Mucosa of stomach (tissue), 1 donor: ENCODE results near the gene ABCG2.
"Not testable (repeated sequence)": the region's sequence is repeated elsewhere in the genome, so short reads cannot be mapped to it uniquely, and the experiment has no call there.

Experiments used
- H3K27me3 ChIP-seq: one replicate; pipeline ENCODE4 v1.7.0; 2013; ENCODE audit warnings: mild to moderate bottlenecking, low read length; ENCODE audit not compliant: control insufficient read depth, insufficient read depth
- H3K36me3 ChIP-seq: one replicate; pipeline ENCODE4 v1.7.0; 2013; ENCODE audit warnings: low read length; ENCODE audit not compliant: control insufficient read depth, insufficient read depth
- H3K4me1 ChIP-seq: one replicate; pipeline ENCODE4 v1.7.0; 2013; ENCODE audit warnings: mild to moderate bottlenecking, low read length; ENCODE audit not compliant: control insufficient read depth, insufficient read depth
- H3K4me3 ChIP-seq: one replicate; pipeline ENCODE4 v1.7.0; 2013; ENCODE audit warnings: low read length
- H3K9ac ChIP-seq: one replicate; pipeline ENCODE4 v1.7.0; 2013; ENCODE audit warnings: mild to moderate bottlenecking, low read length, moderate library complexity
- H3K9me3 ChIP-seq: one replicate; pipeline ENCODE4 v1.7.0; 2013; ENCODE audit warnings: mild to moderate bottlenecking, low read length, moderate library complexity; ENCODE audit not compliant: control insufficient read depth
- donor health status: Pancreatic carcinoma.

The ABCG2 gene

GRCh38 chr4:88159229-88159725 is 838 bp upstream of the ABCG2 start:
- Histone ChIP-seq H3K9me3 (no peaks in the 10 kb centered on the region), H3K4me1 (no peaks in the 10 kb centered on the region), H3K36me3 (no peaks in the 10 kb centered on the region), H3K27me3 (no peaks in the 10 kb centered on the region), H3K4me3 (peak overlapping the region; percentile 22), H3K9ac (peak overlapping the region; percentile 24)

- no peak overlapping the region for H3K9ac ChIP-seq
- H3K36me3 ChIP-seq: no peaks in the 10 kb centered on the region
- H3K27me3 ChIP-seq: no peaks in the 10 kb centered on the region
These were observed 376 bp downstream of the ABCG2 start for GRCh38 chr4:88158038-88158488.

GRCh38 chr4:88152331-88152730 is 6.1 kb downstream of the ABCG2 start:
- not testable (repeated sequence) for H3K4me3 ChIP-seq, H3K4me1 ChIP-seq, H3K27me3 ChIP-seq, H3K36me3 ChIP-seq, H3K9me3 ChIP-seq, H3K9ac ChIP-seq

More at GRCh38 chr4:88158038-88158488, 376 bp downstream of the ABCG2 start:
- Histone ChIP-seq H3K9me3 (no peaks in the 10 kb centered on the region), H3K4me1 (no peaks in the 10 kb centered on the region), H3K4me3 (no peak overlapping the region)

GRCh38 chr4:88148560-88148959 is 9.9 kb downstream of the ABCG2 start:
- H3K4me1 ChIP-seq: peaks cover 14% of the 10 kb centered on the region
- no peaks in the 10 kb centered on the region for H3K27me3 ChIP-seq
- H3K9ac ChIP-seq: no peak overlapping the region
- H3K9me3 ChIP-seq: no peaks in the 10 kb centered on the region
- H3K36me3 ChIP-seq: no peaks in the 10 kb centered on the region
- H3K4me3 ChIP-seq: no peak overlapping the region

GRCh38 chr4:88147799-88148217 is 10.6 kb downstream of the ABCG2 start:
- H3K9ac ChIP-seq: no peak overlapping the region
- no peaks in the 10 kb centered on the region for H3K36me3 ChIP-seq
- no peaks in the 10 kb centered on the region for H3K27me3 ChIP-seq
- no peak overlapping the region for H3K4me3 ChIP-seq
- no peaks in the 10 kb centered on the region for H3K9me3 ChIP-seq
- H3K4me1 ChIP-seq: peaks cover 18% of the 10 kb centered on the region

GRCh38 chr4:88146891-88147290 is 11.5 kb downstream of the ABCG2 start:
- Histone ChIP-seq H3K27me3 (no peaks in the 10 kb centered on the region), H3K36me3 (no peaks in the 10 kb centered on the region), H3K4me3 (no peak overlapping the region), H3K4me1 (peaks cover 18% of the 10 kb centered on the region), H3K9me3 (no peaks in the 10 kb centered on the region), H3K9ac (no peak overlapping the region)

GRCh38 chr4:88144866-88145300 is 13.6 kb downstream of the ABCG2 start:
- H3K36me3 ChIP-seq: no peaks in the 10 kb centered on the region
- peaks cover 18% of the 10 kb centered on the region for H3K4me1 ChIP-seq
- no peaks in the 10 kb centered on the region for H3K9me3 ChIP-seq
- H3K27me3 ChIP-seq: no peaks in the 10 kb centered on the region
- no peak overlapping the region for H3K9ac ChIP-seq
- H3K4me3 ChIP-seq: no peak overlapping the region

- no peaks in the 10 kb centered on the region for H3K27me3 ChIP-seq
- peaks cover 18% of the 10 kb centered on the region for H3K4me1 ChIP-seq
- no peaks in the 10 kb centered on the region for H3K36me3 ChIP-seq
- H3K9me3 ChIP-seq: no peaks in the 10 kb centered on the region
- no peak overlapping the region for H3K9ac ChIP-seq
- no peak overlapping the region for H3K4me3 ChIP-seq
These were observed 14.4 kb downstream of the ABCG2 start for GRCh38 chr4:88144048-88144447.

- H3K4me3 ChIP-seq: no peak overlapping the region
- no peaks in the 10 kb centered on the region for H3K9me3 ChIP-seq
- peaks cover 18% of the 10 kb centered on the region for H3K4me1 ChIP-seq
- no peak overlapping the region for H3K9ac ChIP-seq
- H3K27me3 ChIP-seq: no peaks in the 10 kb centered on the region
- no peaks in the 10 kb centered on the region for H3K36me3 ChIP-seq
These were observed 14.9 kb downstream of the ABCG2 start for GRCh38 chr4:88143504-88143903.

- no peak overlapping the region for H3K4me3 ChIP-seq
- H3K27me3 ChIP-seq: no peaks in the 10 kb centered on the region
- no peak overlapping the region for H3K9ac ChIP-seq
- peaks cover 4% of the 10 kb centered on the region for H3K4me1 ChIP-seq
- no peaks in the 10 kb centered on the region for H3K36me3 ChIP-seq
- no peaks in the 10 kb centered on the region for H3K9me3 ChIP-seq
These were observed 19.9 kb downstream of the ABCG2 start for GRCh38 chr4:88138561-88138960.

- H3K27me3 ChIP-seq: no peaks in the 10 kb centered on the region
- H3K9ac ChIP-seq: no peak overlapping the region
- no peaks in the 10 kb centered on the region for H3K4me1 ChIP-seq
- no peaks in the 10 kb centered on the region for H3K36me3 ChIP-seq
- no peak overlapping the region for H3K4me3 ChIP-seq
- no peaks in the 10 kb centered on the region for H3K9me3 ChIP-seq
These were observed 21.3 kb downstream of the ABCG2 start for GRCh38 chr4:88137112-88137511.

- Histone ChIP-seq H3K27me3 (no peaks in the 10 kb centered on the region), H3K9me3 (no peaks in the 10 kb centered on the region), H3K36me3 (no peaks in the 10 kb centered on the region), H3K4me1 (no peaks in the 10 kb centered on the region), H3K9ac (no peak overlapping the region), H3K4me3 (no peak overlapping the region)
These were observed 22.2 kb downstream of the ABCG2 start for GRCh38 chr4:88136249-88136648.

GRCh38 chr4:88135356-88135663 is 23.1 kb downstream of the ABCG2 start:
- no peaks in the 10 kb centered on the region for H3K9me3 ChIP-seq
- H3K4me3 ChIP-seq: no peak overlapping the region
- H3K27me3 ChIP-seq: no peaks in the 10 kb centered on the region
- no peaks in the 10 kb centered on the region for H3K36me3 ChIP-seq
- no peaks in the 10 kb centered on the region for H3K4me1 ChIP-seq
- H3K9ac ChIP-seq: no peak overlapping the region
